Loucy (cell line): ENCODE data around the gene SLC17A9.

Experiments
- H2AFZ ChIP-seq: fragments of 200-600 bp; sonication (generic); 2 replicates; pipeline ENCODE4 v1.6.0; 2016; ENCODE audit warnings: antibody characterized with exemption, mild to moderate bottlenecking, low read length, moderate library complexity
- H3F3A ChIP-seq: fragments of 200-600 bp; 2 replicates; pipeline ENCODE4 v1.6.0; 2016; ENCODE audit warnings: antibody characterized with exemption, low read depth, mild to moderate bottlenecking
- H3K27me3 ChIP-seq: fragments of 200-600 bp; sonication (generic); 2 replicates; pipeline ENCODE4 v1.6.1; 2014; ENCODE audit warnings: low read length, mild to moderate bottlenecking; ENCODE audit not compliant: insufficient read depth, poor library complexity, severe bottlenecking
- H3K36me3 ChIP-seq: fragments of 200-600 bp; sonication (generic); 2 replicates; pipeline ENCODE4 v1.6.1; 2016; ENCODE audit warnings: low read length; ENCODE audit not compliant: insufficient read depth
- H3K4me1 ChIP-seq: fragments of 200-600 bp; sonication (generic); 2 replicates; pipeline ENCODE4 v1.5.1; 2014; ENCODE audit warnings: low read length, mild to moderate bottlenecking; ENCODE audit not compliant: insufficient read depth, poor library complexity, severe bottlenecking
- H3K4me2 ChIP-seq: fragments of 200-600 bp; sonication (generic); 2 replicates; pipeline ENCODE4 v1.6.0; 2014; ENCODE audit warnings: antibody characterized with exemption, low read length, low read depth, mild to moderate bottlenecking; ENCODE audit not compliant: poor library complexity, severe bottlenecking
- H3K4me3 ChIP-seq: fragments of 200-600 bp; sonication (generic); 2 replicates; pipeline ENCODE4 v1.5.1; 2014; ENCODE audit warnings: low read length, mild to moderate bottlenecking, mixed read lengths; ENCODE audit not compliant: poor library complexity, severe bottlenecking
- H3K79me2 ChIP-seq: fragments of 200-600 bp; sonication (generic); 2 replicates; pipeline ENCODE4 v1.6.1; 2014; ENCODE audit warnings: low read length; ENCODE audit not compliant: insufficient read depth
- H3K9ac ChIP-seq: fragments of 200-600 bp; sonication (generic); 2 replicates; pipeline ENCODE4 v1.6.0; 2014; ENCODE audit warnings: mild to moderate bottlenecking, low read depth, low read length, moderate library complexity; ENCODE audit not compliant: poor library complexity, severe bottlenecking
- H3K9me2 ChIP-seq: fragments of 200-600 bp; sonication (generic); replicated peaks from 2 replicates; pipeline ENCODE4 v1.6.1; 2016; ENCODE audit warnings: low read depth, low read length, mixed read lengths
- H3K9me3 ChIP-seq: fragments of 200-600 bp; sonication (generic); 2 replicates; pipeline ENCODE4 v1.6.1; 2014; ENCODE audit warnings: mild to moderate bottlenecking, antibody characterized with exemption, low read length, low read depth; ENCODE audit not compliant: insufficient read depth
- H4K20me1 ChIP-seq: fragments of 200-600 bp; sonication (generic); 2 replicates; pipeline ENCODE4 v1.6.0; 2014; ENCODE audit warnings: antibody characterized with exemption, low read length, mild to moderate bottlenecking; ENCODE audit not compliant: insufficient read depth, poor library complexity, severe bottlenecking
- CTCF ChIP-seq: fragments of 200-600 bp; sonication (generic); conservative IDR thresholded peaks from 2 replicates; pipeline ENCODE4 v1.5.1; 2014; ENCODE audit warnings: mild to moderate bottlenecking, antibody characterized with exemption, low read length
- EZH2phosphoT487 ChIP-seq: fragments of 200-600 bp; IDR thresholded peaks from 2 replicates; pipeline ENCODE4 v1.6.1; 2018; ENCODE audit warnings: antibody characterized with exemption, mild to moderate bottlenecking, moderate library complexity, borderline replicate concordance

Gene SLC17A9

GRCh38 chr20:63009988-63010769, 57.7 kb downstream of the SLC17A9 start:
- TF ChIP-seq EZH2phosphoT487 (no peak), CTCF (no peak)
- Histone ChIP-seq H3F3A (no peaks in the 10 kb centered on the region), H3K4me1 (peaks cover 30% of the 10 kb centered on the region), H3K9me2 (no peaks in the 10 kb centered on the region), H3K36me3 (no peaks in the 10 kb centered on the region), H3K9ac (no peak overlapping the region), H4K20me1 (peaks cover 23% of the 10 kb centered on the region), H3K4me2 (peak overlapping the region; percentile 84), H3K79me2 (peaks cover 40% of the 10 kb centered on the region), H3K27me3 (peaks cover 32% of the 10 kb centered on the region), H3K4me3 (peak overlapping the region; percentile 78), H2AFZ (no peak overlapping the region), H3K9me3 (peaks cover 5% of the 10 kb centered on the region)

- Histone ChIP-seq H4K20me1 (peaks cover 14% of the 10 kb centered on the region), H3F3A (no peaks in the 10 kb centered on the region), H3K4me3 (no peak overlapping the region), H3K9me3 (peaks cover 5% of the 10 kb centered on the region), H3K9me2 (no peaks in the 10 kb centered on the region), H3K9ac (no peak overlapping the region), H2AFZ (no peak overlapping the region), H3K27me3 (peaks cover 17% of the 10 kb centered on the region), H3K36me3 (no peaks in the 10 kb centered on the region), H3K79me2 (peaks cover 28% of the 10 kb centered on the region), H3K4me2 (no peak overlapping the region), H3K4me1 (peaks cover 20% of the 10 kb centered on the region)
- TF ChIP-seq CTCF (no peak), EZH2phosphoT487 (no peak)
Measured at GRCh38 chr20:63011798-63012197, 59.3 kb downstream of the SLC17A9 start.

GRCh38 chr20:63013207-63013606, 60.7 kb downstream of the SLC17A9 start:
- Histone ChIP-seq H3K9ac (no peak overlapping the region), H3F3A (no peaks in the 10 kb centered on the region), H3K4me3 (no peak overlapping the region), H3K9me2 (no peaks in the 10 kb centered on the region), H3K4me1 (peaks cover 7% of the 10 kb centered on the region), H4K20me1 (peaks cover 14% of the 10 kb centered on the region), H3K4me2 (no peak overlapping the region), H3K36me3 (no peaks in the 10 kb centered on the region), H3K27me3 (peaks cover 3% of the 10 kb centered on the region), H3K79me2 (peaks cover 16% of the 10 kb centered on the region), H2AFZ (no peak overlapping the region), H3K9me3 (peaks cover 5% of the 10 kb centered on the region)
- TF ChIP-seq CTCF = no peak
- no peak for TF ChIP-seq EZH2phosphoT487
